ENCODE data around the gene PAK6.
A peak's percentile ranks its signal among the peaks of the same experiment; 100 is the strongest.

The PAK6 gene

DNA sequence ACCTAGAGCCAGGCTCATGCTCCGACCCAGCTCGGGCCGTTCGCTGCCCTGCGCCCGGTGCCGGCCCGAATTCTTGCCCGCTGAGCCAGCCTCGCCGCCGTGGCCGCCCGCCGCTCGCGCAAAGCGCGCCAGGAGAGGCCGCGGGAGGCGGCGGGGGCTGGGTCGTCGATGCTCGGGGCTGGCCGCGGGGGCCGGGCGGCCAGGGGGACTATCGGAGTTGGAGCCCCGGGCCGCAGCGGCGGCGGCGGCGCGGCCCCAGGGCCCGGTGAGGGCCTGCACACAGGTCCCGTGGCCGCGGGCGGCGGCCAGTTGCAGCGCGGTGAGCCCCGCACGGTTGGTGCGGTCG is 42.9 kb downstream of the PAK6 start:
- Histone ChIP-seq H3K27me3 (replicated peaks; ENCODE audit: control insufficient read depth, insufficient read depth, low read length) (no peaks in the 10 kb centered on the region; the same call in none of the 2 replicates), H3K36me3 (ENCODE audit: control insufficient read depth, insufficient read depth, low read length) (no peaks in the 10 kb centered on the region), H3K4me3 (replicated peaks; ENCODE audit: low read depth, low read length) (peak overlapping the region; percentile 57)
- TF ChIP-seq, protein P1, sequence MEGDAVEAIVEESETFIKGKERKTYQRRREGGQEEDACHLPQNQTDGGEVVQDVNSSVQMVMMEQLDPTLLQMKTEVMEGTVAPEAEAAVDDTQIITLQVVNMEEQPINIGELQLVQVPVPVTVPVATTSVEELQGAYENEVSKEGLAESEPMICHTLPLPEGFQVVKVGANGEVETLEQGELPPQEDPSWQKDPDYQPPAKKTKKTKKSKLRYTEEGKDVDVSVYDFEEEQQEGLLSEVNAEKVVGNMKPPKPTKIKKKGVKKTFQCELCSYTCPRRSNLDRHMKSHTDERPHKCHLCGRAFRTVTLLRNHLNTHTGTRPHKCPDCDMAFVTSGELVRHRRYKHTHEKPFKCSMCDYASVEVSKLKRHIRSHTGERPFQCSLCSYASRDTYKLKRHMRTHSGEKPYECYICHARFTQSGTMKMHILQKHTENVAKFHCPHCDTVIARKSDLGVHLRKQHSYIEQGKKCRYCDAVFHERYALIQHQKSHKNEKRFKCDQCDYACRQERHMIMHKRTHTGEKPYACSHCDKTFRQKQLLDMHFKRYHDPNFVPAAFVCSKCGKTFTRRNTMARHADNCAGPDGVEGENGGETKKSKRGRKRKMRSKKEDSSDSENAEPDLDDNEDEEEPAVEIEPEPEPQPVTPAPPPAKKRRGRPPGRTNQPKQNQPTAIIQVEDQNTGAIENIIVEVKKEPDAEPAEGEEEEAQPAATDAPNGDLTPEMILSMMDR (IDR thresholded peaks at IDR 0.05; ENCODE audit: insufficient read depth, low read length, poor library complexity, severe bottlenecking), result no peak
- no peak for DNase-seq (ENCODE audit: extremely low read depth, insufficient read length)

DNA sequence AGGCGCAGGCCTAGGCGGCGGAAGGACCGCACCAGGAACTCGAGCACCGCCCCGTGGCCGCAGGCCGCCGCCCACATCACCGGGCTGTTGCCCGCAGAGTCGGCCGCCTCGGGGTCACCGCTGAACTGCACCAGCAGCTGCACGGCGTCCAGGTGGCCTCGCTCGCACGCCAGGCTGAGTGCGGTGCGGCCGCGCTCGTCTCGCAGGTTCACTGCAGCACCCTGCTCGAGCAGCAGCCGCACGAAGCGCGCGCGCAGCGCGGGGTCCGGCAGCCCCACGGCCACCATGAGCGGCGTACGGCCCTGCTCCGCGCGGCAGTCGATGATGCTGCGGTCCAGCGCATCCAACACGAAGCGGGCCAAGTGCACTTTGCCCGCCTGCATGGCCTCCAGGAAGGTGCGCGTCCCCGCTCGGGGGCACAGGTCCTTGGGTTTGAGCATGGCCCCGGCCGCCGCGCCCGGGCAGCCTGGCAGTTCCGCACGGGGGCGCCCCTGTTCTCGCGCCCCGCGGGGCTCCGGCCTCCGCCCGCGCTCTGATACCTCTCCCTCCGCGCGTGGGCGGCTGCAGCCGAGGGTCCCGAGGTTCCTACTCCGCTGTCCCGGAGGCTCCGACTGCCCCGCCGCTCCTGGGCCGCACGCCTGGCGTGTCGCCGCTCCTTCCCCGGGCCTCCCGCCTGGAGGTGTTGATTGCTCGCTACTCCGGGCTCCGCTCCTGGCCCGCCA is 43.4 kb downstream of the PAK6 start:
- no peaks in the 10 kb centered on the region for H3K36me3 ChIP-seq (ENCODE audit: control insufficient read depth, insufficient read depth, low read length)
- TF ChIP-seq, protein P1 (IDR thresholded peaks at IDR 0.05; ENCODE audit: insufficient read depth, low read length, poor library complexity, severe bottlenecking), result peak; percentile 32
- peak overlapping the region; percentile 57 for H3K4me3 ChIP-seq (replicated peaks; ENCODE audit: low read depth, low read length)
- H3K27me3 ChIP-seq (replicated peaks; ENCODE audit: control insufficient read depth, insufficient read depth, low read length), result no peaks in the 10 kb centered on the region; the same call in none of the 2 replicates
- peak; percentile 63 for DNase-seq (ENCODE audit: extremely low read depth, insufficient read length)

GRCh38 chr15:40282869-40283614 is 44.2 kb downstream of the PAK6 start, which contains the start of gene ANKRD63:
Gene ANKRD63, minus strand, starts transcription at chr15:40283064. Its CDS starts 478 bp downstream, at chr15:40282586.
- H3K36me3 ChIP-seq (ENCODE audit: control insufficient read depth, insufficient read depth, low read length), result no peaks in the 10 kb centered on the region
- H3K27me3 ChIP-seq (replicated peaks; ENCODE audit: control insufficient read depth, insufficient read depth, low read length), result no peaks in the 10 kb centered on the region; the same call in none of the 2 replicates
- TF ChIP-seq, protein P1 (IDR thresholded peaks at IDR 0.05; ENCODE audit: insufficient read depth, low read length, poor library complexity, severe bottlenecking), result no peak
- H3K4me3 ChIP-seq (replicated peaks; ENCODE audit: low read depth, low read length), result peak within 1 kb of the TSS; percentile 57
- no peak for DNase-seq (ENCODE audit: extremely low read depth, insufficient read length)

GRCh38 chr15:40283615-40284300 is 44.9 kb downstream of the PAK6 start:
- Histone ChIP-seq H3K27me3 (replicated peaks; ENCODE audit: control insufficient read depth, insufficient read depth, low read length) (no peaks in the 10 kb centered on the region; the same call in none of the 2 replicates), H3K36me3 (ENCODE audit: control insufficient read depth, insufficient read depth, low read length) (no peaks in the 10 kb centered on the region), H3K4me3 (replicated peaks; ENCODE audit: low read depth, low read length) (no peak overlapping the region)
- no peak for DNase-seq (ENCODE audit: extremely low read depth, insufficient read length)
- TF ChIP-seq, protein P1 (IDR thresholded peaks at IDR 0.05; ENCODE audit: insufficient read depth, low read length, poor library complexity, severe bottlenecking), result no peak

GRCh38 chr15:40285151-40285550 is 46.3 kb downstream of the PAK6 start:
- H3K4me3 ChIP-seq (replicated peaks; ENCODE audit: low read depth, low read length), result no peak overlapping the region
- DNase-seq (ENCODE audit: extremely low read depth, insufficient read length), result no peak
- TF ChIP-seq, protein P1 (IDR thresholded peaks at IDR 0.05; ENCODE audit: insufficient read depth, low read length, poor library complexity, severe bottlenecking), result no peak
- no peaks in the 10 kb centered on the region; the same call in 1 of the 2 replicates for H3K27me3 ChIP-seq (replicated peaks; ENCODE audit: control insufficient read depth, insufficient read depth, low read length)
- H3K36me3 ChIP-seq (ENCODE audit: control insufficient read depth, insufficient read depth, low read length), result peaks cover under 1% of the 10 kb centered on the region

Measured in GM06990 (cell line).